HepG2 (cell line): Measurements from ENCODE around the gene HACD1. TPM values are rescaled to one million over a fixed set of nuclear protein-coding genes. Genes with fewer than 3 reads are reported as not detected.

Source experiments
- CBFB ChIP-seq: sonication (generic); formaldehyde crosslinking; IDR thresholded peaks from 2 replicates; pipeline ENCODE4 v1.4.0; 2020; ENCODE audit warnings: missing genetic modification reagents
- CC2D1A ChIP-seq: sonication (generic); formaldehyde crosslinking; IDR thresholded peaks from 2 replicates; pipeline ENCODE4 v1.8.1; 2023; ENCODE audit warnings: mild to moderate bottlenecking, missing genetic modification reagents
- FOXO4 ChIP-seq: sonication (generic); formaldehyde crosslinking; conservative IDR thresholded peaks from 2 replicates; pipeline ENCODE4 v1.8.1; 2023; ENCODE audit warnings: missing genetic modification reagents
- GPBP1L1 ChIP-seq: sonication (generic); formaldehyde crosslinking; IDR thresholded peaks from 2 replicates; pipeline ENCODE4 v1.5.0; 2020; ENCODE audit warnings: mild to moderate bottlenecking, missing genetic modification reagents
- MBD4 ChIP-seq: IDR thresholded peaks from 2 replicates; pipeline ENCODE4 v1.6.1; 2012; ENCODE audit warnings: low read length, inconsistent platforms, borderline replicate concordance
- MIER3 ChIP-seq: IDR thresholded peaks from 2 replicates; pipeline ENCODE4 v1.6.1; 2016; ENCODE audit warnings: missing compliant biosample characterization, borderline replicate concordance
- NR2F1 ChIP-seq, 2 experiments: fragments of 450-650 bp in 1 of 2; formaldehyde crosslinking in 1 of 2; IDR thresholded peaks; 2 replicates each; pipeline versions ENCODE4 v1.5.0 to v1.6.1; 2016 to 2020; ENCODE audit warnings: mild to moderate bottlenecking in 1 of 2, missing compliant biosample characterization in 1 of 2, missing genetic modification reagents in 1 of 2, moderate library complexity in 1 of 2
- PTBP1 ChIP-seq: fragments of 200-400 bp; formaldehyde crosslinking; IDR thresholded peaks from 2 replicates; pipeline ENCODE4 v1.6.1; 2018; ENCODE audit warnings: low read length, low read depth; ENCODE audit not compliant: poor library complexity, severe bottlenecking
- RAD21 ChIP-seq: fragments of 450-650 bp; formaldehyde crosslinking; IDR thresholded peaks from 2 replicates; pipeline ENCODE4 v1.5.0; 2020; ENCODE audit warnings: mild to moderate bottlenecking
- RFXANK ChIP-seq: IDR thresholded peaks from 2 replicates; pipeline ENCODE4 v1.6.1; 2016
- SMAD1 ChIP-seq: sonication (generic); formaldehyde crosslinking; IDR thresholded peaks from 2 replicates; pipeline ENCODE4 v1.4.0; 2020; ENCODE audit warnings: missing genetic modification reagents, low read depth, mild to moderate bottlenecking, borderline replicate concordance
- SOX5 ChIP-seq: IDR thresholded peaks from 2 replicates; pipeline ENCODE4 v1.6.1; 2016; ENCODE audit warnings: borderline replicate concordance
- SP140L ChIP-seq: sonication (generic); formaldehyde crosslinking; IDR thresholded peaks from 2 replicates; pipeline ENCODE4 v1.4.0; 2020; ENCODE audit warnings: missing genetic modification reagents, borderline replicate concordance
- TP53 ChIP-seq: sonication (generic); formaldehyde crosslinking; conservative IDR thresholded peaks from 2 replicates; pipeline ENCODE4 v1.4.0; 2020; ENCODE audit warnings: missing genetic modification reagents
- ZBTB3 ChIP-seq: sonication (generic); formaldehyde crosslinking; IDR thresholded peaks from 2 replicates; pipeline ENCODE4 v1.4.0; 2020; ENCODE audit warnings: low read depth, mild to moderate bottlenecking, moderate library complexity, missing genetic modification reagents, borderline replicate concordance
- ZMYM3 ChIP-seq: sonication (generic); formaldehyde crosslinking; IDR thresholded peaks from 2 replicates; pipeline ENCODE4 v1.5.1; 2020; ENCODE audit warnings: mild to moderate bottlenecking, missing genetic modification reagents
- ZNF326 ChIP-seq: sonication (generic); formaldehyde crosslinking; IDR thresholded peaks from 2 replicates; pipeline ENCODE4 v1.4.0; 2020; ENCODE audit warnings: missing genetic modification reagents, borderline replicate concordance
- ZNF33B ChIP-seq: sonication (generic); formaldehyde crosslinking; IDR thresholded peaks from 2 replicates; pipeline ENCODE4 v1.5.1; 2020; ENCODE audit warnings: mild to moderate bottlenecking, missing genetic modification reagents
- ZNF350 ChIP-seq: sonication (generic); formaldehyde crosslinking; IDR thresholded peaks from 2 replicates; pipeline ENCODE4 v1.4.0; 2020; ENCODE audit warnings: mild to moderate bottlenecking, low read depth, missing genetic modification reagents, borderline replicate concordance
- ZNF432 ChIP-seq: sonication (generic); formaldehyde crosslinking; IDR thresholded peaks from 2 replicates; pipeline ENCODE4 v1.5.0; 2020; ENCODE audit warnings: missing genetic modification reagents, mild to moderate bottlenecking, borderline replicate concordance
- ZNF501 ChIP-seq: sonication (generic); formaldehyde crosslinking; IDR thresholded peaks from 2 replicates; pipeline ENCODE4 v1.5.1; 2020; ENCODE audit warnings: mild to moderate bottlenecking, moderate library complexity, missing genetic modification reagents
- ZNF687 ChIP-seq: sonication (generic); formaldehyde crosslinking; IDR thresholded peaks from 2 replicates; pipeline ENCODE4 v1.5.1; 2020; ENCODE audit warnings: mild to moderate bottlenecking, missing genetic modification reagents, moderate library complexity
- ZNF7 ChIP-seq: IDR thresholded peaks from 2 replicates; pipeline ENCODE4 v1.6.1; 2016; ENCODE audit warnings: missing biosample characterization, missing genetic modification reagents
- ZNF768 ChIP-seq: sonication (generic); formaldehyde crosslinking; IDR thresholded peaks from 2 replicates; pipeline ENCODE4 v1.4.0; 2020; ENCODE audit warnings: missing genetic modification reagents
- polyA plus RNA-seq, 8 experiments: library from polyadenylated mRNA; depleted of rRNA in 3 of 8; stranded (reverse) in 7 of 8; unstranded in 1 of 8; fragments of >200 nt; fragmentation: Illumina TruSeq in 4 of 8; extraction: Trizol in 4 of 8; gene quantifications; 2 replicates each; pipeline versions ENCODE4 v1.2.1 to v1.2.3, GENCODE V29; 2011 to 2016; ENCODE audit warnings: low read depth in 4 of 8, missing spikeins in 1 of 8, mixed read lengths in 1 of 8; ENCODE audit not compliant: insufficient read depth in 1 of 8
- total RNA-seq, 5 experiments: library from RNA; depleted of rRNA; stranded (reverse); fragments of >200 nt; fragmentation: Illumina TruSeq; extraction: Trizol; gene quantifications; 2 replicates each; pipeline ENCODE4 v1.2.3, GENCODE V29; 2016; ENCODE audit warnings: low read depth in 1 of 5

HACD1 gene
- total and polyA plus RNA-seq, 2 of the 13 experiments (the other 11 are each of a cell fraction or from before 2014, with no cell fraction given) = 43.4 to 47.6 TPM

- TF ChIP-seq ZNF687 (CRISPR knock-in tag) (peak; percentile 82), TP53 (peak; percentile 19; the same call in 1 of the 2 replicates), RAD21 (CRISPR knock-in tag) (peak; percentile 17; the same call in 1 of the 2 replicates), ZNF33B (CRISPR knock-in tag) (no peak), RFXANK (CRISPR knock-in tag) (no peak), CBFB (CRISPR knock-in tag) (peak; percentile 40; the same call in 1 of the 2 replicates), ZNF432 (CRISPR knock-in tag) (no peak), ZNF501 (CRISPR knock-in tag) (0 out of 2 replicates have a peak, but pooled peaks have one; percentile 81), ZBTB3 (CRISPR knock-in tag) (no peak), ZNF326 (CRISPR knock-in tag) (no peak), SP140L (no peak), ZNF7 (CRISPR knock-in tag) (no peak; the same call in 1 of the 2 replicates), SOX5 (no peak), CC2D1A (CRISPR knock-in tag) (no peak), GPBP1L1 (CRISPR knock-in tag) (no peak), SMAD1 (CRISPR knock-in tag) (no peak), NR2F1 (CRISPR knock-in tag; IDR thresholded peaks at IDR 0.05) (no peak), ZNF350 (CRISPR knock-in tag) (peak; percentile 66; the same call in 1 of the 2 replicates), PTBP1 (no peak), MBD4 (no peak), ZNF768 (CRISPR knock-in tag) (peak; percentile 50; the same call in 1 of the 2 replicates), FOXO4 (CRISPR knock-in tag) (no peak), MIER3 (CRISPR knock-in tag) (no peak), ZMYM3 (CRISPR knock-in tag) (no peak)
These were observed 26.7 kb upstream of the HACD1 start, which contains the start of gene STAM (continued) for GRCh38 chr10:17643755-17644484.
